Measurements from ENCODE around the gene SPON1.

GRCh38 chr11:13920756-13921155 lies 41.8 kb upstream of the SPON1 start:
- TF ChIP-seq JUND (IDR thresholded peaks at IDR 0.05), result no peak
- no peak for TF ChIP-seq GABPA (IDR thresholded peaks at IDR 0.05 in 1 of 2, conservative IDR thresholded peaks at IDR 0.05 in 1 of 2)
- no peak for TF ChIP-seq CTCF (IDR thresholded peaks at IDR 0.05; ENCODE audit: low read depth, low read length, missing input control)
- no peak for TF ChIP-seq ATF3 (IDR thresholded peaks at IDR 0.05)
- no peak for TF ChIP-seq REST (IDR thresholded peaks at IDR 0.05)
- no peak for TF ChIP-seq MAX (IDR thresholded peaks at IDR 0.05)
- TF ChIP-seq ZBTB33 (IDR thresholded peaks at IDR 0.05), result no peak
- TF ChIP-seq HNF4G (IDR thresholded peaks at IDR 0.05), result no peak
- TF ChIP-seq TAF1 (conservative IDR thresholded peaks at IDR 0.05), result no peak
- TF ChIP-seq RAD21 (IDR thresholded peaks at IDR 0.05), result no peak
- no peak for TF ChIP-seq SP1 (IDR thresholded peaks at IDR 0.05)
- no peak for TF ChIP-seq EGR1 (IDR thresholded peaks at IDR 0.05; ENCODE audit: low read depth in 2 of 2)
- TF ChIP-seq YY1 (IDR thresholded peaks at IDR 0.05), result no peak
- TF ChIP-seq RXRA (IDR thresholded peaks at IDR 0.05), result no peak
